SK-N-SH (cell line): ENCODE measurements around the gene COLEC12.
A peak's percentile ranks its signal among the peaks of the same experiment; 100 is the strongest.

ENCODE experiments used
- CHD2 ChIP-seq: fragments of 150-350 bp; IDR thresholded peaks from 2 replicates; pipeline ENCODE4 v1.6.1; 2018; ENCODE audit warnings: low read length; ENCODE audit not compliant: partially characterized antibody
- ELF1 ChIP-seq: IDR thresholded peaks from 2 replicates; pipeline ENCODE4 v1.4.0; 2012
- GABPA ChIP-seq: IDR thresholded peaks from 2 replicates; pipeline ENCODE4 v1.4.0; 2012; ENCODE audit warnings: low read depth, mild to moderate bottlenecking
- MAX ChIP-seq: IDR thresholded peaks from 2 replicates; pipeline ENCODE4 v1.4.0; 2012; ENCODE audit warnings: low read depth
- RAD21 ChIP-seq: IDR thresholded peaks from 2 replicates; pipeline ENCODE4 v1.6.1; 2012; ENCODE audit warnings: mild to moderate bottlenecking, low read length
- RFX5 ChIP-seq: IDR thresholded peaks from 2 replicates; pipeline ENCODE4 v1.6.1; 2012; ENCODE audit warnings: mild to moderate bottlenecking, improper control_type of control experiment, low read length
- USF1 ChIP-seq: IDR thresholded peaks from 2 replicates; pipeline ENCODE4 v1.4.0; 2012; ENCODE audit warnings: low read depth, borderline replicate concordance
- TF ChIP-seq, protein P1 (sequence below): fragments of 200-600 bp; sonication (generic); IDR thresholded peaks from 2 replicates; pipeline ENCODE4 v1.6.1; 2017; ENCODE audit warnings: antibody characterized with exemption, mild to moderate bottlenecking, moderate library complexity

- TF ChIP-seq MAX = no peak
- TF ChIP-seq GABPA = no peak
- TF ChIP-seq CHD2 = no peak
- peak; percentile 75 for TF ChIP-seq RAD21
- TF ChIP-seq, protein P1, sequence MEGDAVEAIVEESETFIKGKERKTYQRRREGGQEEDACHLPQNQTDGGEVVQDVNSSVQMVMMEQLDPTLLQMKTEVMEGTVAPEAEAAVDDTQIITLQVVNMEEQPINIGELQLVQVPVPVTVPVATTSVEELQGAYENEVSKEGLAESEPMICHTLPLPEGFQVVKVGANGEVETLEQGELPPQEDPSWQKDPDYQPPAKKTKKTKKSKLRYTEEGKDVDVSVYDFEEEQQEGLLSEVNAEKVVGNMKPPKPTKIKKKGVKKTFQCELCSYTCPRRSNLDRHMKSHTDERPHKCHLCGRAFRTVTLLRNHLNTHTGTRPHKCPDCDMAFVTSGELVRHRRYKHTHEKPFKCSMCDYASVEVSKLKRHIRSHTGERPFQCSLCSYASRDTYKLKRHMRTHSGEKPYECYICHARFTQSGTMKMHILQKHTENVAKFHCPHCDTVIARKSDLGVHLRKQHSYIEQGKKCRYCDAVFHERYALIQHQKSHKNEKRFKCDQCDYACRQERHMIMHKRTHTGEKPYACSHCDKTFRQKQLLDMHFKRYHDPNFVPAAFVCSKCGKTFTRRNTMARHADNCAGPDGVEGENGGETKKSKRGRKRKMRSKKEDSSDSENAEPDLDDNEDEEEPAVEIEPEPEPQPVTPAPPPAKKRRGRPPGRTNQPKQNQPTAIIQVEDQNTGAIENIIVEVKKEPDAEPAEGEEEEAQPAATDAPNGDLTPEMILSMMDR = no peak
- no peak for TF ChIP-seq ELF1
- TF ChIP-seq RFX5 = no peak
- no peak for TF ChIP-seq USF1
Observed at GRCh38 chr18:468955-469790, 31.3 kb downstream of the COLEC12 start.
